Measurements from ENCODE around the gene DACH1. TPM values are rescaled to one million over a fixed set of nuclear protein-coding genes. Genes with fewer than 3 reads are reported as not detected.

The DACH1 gene
- total and polyA plus RNA-seq, 2 donors from 2014 or later = 5.3 to 10.4 TPM

DNA sequence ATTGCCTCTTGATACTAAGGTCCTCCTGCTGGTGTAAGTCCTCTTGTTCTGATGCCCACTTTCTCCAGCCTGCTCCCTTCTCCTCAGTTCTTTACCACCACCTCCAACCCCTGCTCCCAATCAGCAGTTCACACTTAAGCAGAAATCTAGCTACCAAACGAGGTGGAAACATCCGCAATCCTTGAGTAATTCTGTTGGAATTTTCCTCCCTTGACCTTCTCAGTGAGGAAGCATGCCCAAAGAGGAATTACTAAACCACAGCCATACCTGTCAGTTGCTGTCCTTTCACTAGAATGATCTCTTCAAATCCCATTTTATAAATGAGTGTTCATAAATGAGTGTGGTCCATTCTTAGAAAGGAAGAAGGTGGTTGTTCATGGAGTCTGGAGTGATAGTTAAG is 289.9 kb downstream of the DACH1 start:
- no peak overlapping the region for H3K27ac ChIP-seq (ENCODE audit: low read depth in 2 of 2, low read length in 2 of 2)
- DNase-seq (no peak), FAIRE-seq (no peak)
- H3K9ac ChIP-seq (ENCODE audit: low read length in 3 of 3) = no peak overlapping the region
- H3K36me3 ChIP-seq (ENCODE audit: control insufficient read depth in 2 of 3, insufficient read depth in 3 of 3, low read length in 3 of 3) = peaks cover 0 to 3% (median 0%) of the 10 kb centered on the region in 3 donors
- H3K4me3 ChIP-seq (ENCODE audit: low read length in 3 of 3) = no peak overlapping the region
- no peaks in the 10 kb centered on the region for H3K27me3 ChIP-seq (ENCODE audit: control insufficient read depth, insufficient read depth, low read length)
- TF ChIP-seq, protein P1, sequence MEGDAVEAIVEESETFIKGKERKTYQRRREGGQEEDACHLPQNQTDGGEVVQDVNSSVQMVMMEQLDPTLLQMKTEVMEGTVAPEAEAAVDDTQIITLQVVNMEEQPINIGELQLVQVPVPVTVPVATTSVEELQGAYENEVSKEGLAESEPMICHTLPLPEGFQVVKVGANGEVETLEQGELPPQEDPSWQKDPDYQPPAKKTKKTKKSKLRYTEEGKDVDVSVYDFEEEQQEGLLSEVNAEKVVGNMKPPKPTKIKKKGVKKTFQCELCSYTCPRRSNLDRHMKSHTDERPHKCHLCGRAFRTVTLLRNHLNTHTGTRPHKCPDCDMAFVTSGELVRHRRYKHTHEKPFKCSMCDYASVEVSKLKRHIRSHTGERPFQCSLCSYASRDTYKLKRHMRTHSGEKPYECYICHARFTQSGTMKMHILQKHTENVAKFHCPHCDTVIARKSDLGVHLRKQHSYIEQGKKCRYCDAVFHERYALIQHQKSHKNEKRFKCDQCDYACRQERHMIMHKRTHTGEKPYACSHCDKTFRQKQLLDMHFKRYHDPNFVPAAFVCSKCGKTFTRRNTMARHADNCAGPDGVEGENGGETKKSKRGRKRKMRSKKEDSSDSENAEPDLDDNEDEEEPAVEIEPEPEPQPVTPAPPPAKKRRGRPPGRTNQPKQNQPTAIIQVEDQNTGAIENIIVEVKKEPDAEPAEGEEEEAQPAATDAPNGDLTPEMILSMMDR (IDR thresholded peaks at IDR 0.05; ENCODE audit: borderline replicate concordance, extremely low read depth, insufficient read depth) = no peak
- no peaks in the 10 kb centered on the region for H3K9me3 ChIP-seq (ENCODE audit: control insufficient read depth in 2 of 3, insufficient read depth in 1 of 3, low read length in 3 of 3)
- H3K4me1 ChIP-seq (ENCODE audit: control insufficient read depth in 2 of 3, insufficient read depth in 2 of 3, low read depth in 1 of 3, low read length in 3 of 3) = no peaks in the 10 kb centered on the region
- intact Hi-C loops (cut with DNase I) = no loop called here

GRCh38 chr13:71576571-71576970 is 290.4 kb downstream of the DACH1 start:
- H3K27ac ChIP-seq (ENCODE audit: low read depth in 2 of 2, low read length in 2 of 2) = no peak overlapping the region
- no peak for FAIRE-seq
- DNase-seq = no peak
- H3K9ac ChIP-seq (ENCODE audit: low read length in 3 of 3) = no peak overlapping the region
- intact Hi-C loops (cut with DNase I) = no loop called here
- H3K36me3 ChIP-seq (ENCODE audit: control insufficient read depth in 2 of 3, insufficient read depth in 3 of 3, low read length in 3 of 3) = peaks cover 0 to 3% (median 0%) of the 10 kb centered on the region in 3 donors
- no peaks in the 10 kb centered on the region for H3K4me1 ChIP-seq (ENCODE audit: control insufficient read depth in 2 of 3, insufficient read depth in 2 of 3, low read depth in 1 of 3, low read length in 3 of 3)
- no peak overlapping the region for H3K4me3 ChIP-seq (ENCODE audit: low read length in 3 of 3)
- no peaks in the 10 kb centered on the region for H3K27me3 ChIP-seq (ENCODE audit: control insufficient read depth, insufficient read depth, low read length)
- no peaks in the 10 kb centered on the region for H3K9me3 ChIP-seq (ENCODE audit: control insufficient read depth in 2 of 3, insufficient read depth in 1 of 3, low read length in 3 of 3)
- TF ChIP-seq, protein P1 (IDR thresholded peaks at IDR 0.05; ENCODE audit: borderline replicate concordance, extremely low read depth, insufficient read depth) = no peak

- no peak for DNase-seq
- FAIRE-seq = no peak
- Histone ChIP-seq H3K9me3 (ENCODE audit: control insufficient read depth in 2 of 3, insufficient read depth in 1 of 3, low read length in 3 of 3) (no peaks in the 10 kb centered on the region), H3K4me1 (ENCODE audit: control insufficient read depth in 2 of 3, insufficient read depth in 2 of 3, low read depth in 1 of 3, low read length in 3 of 3) (no peaks in the 10 kb centered on the region), H3K4me3 (ENCODE audit: low read length in 3 of 3) (no peak overlapping the region), H3K36me3 (ENCODE audit: control insufficient read depth in 2 of 3, insufficient read depth in 3 of 3, low read length in 3 of 3) (no peaks in the 10 kb centered on the region), H3K27ac (ENCODE audit: low read depth in 2 of 2, low read length in 2 of 2) (no peak overlapping the region), H3K27me3 (ENCODE audit: control insufficient read depth, insufficient read depth, low read length) (no peaks in the 10 kb centered on the region), H3K9ac (ENCODE audit: low read length in 3 of 3) (no peak overlapping the region)
- TF ChIP-seq, protein P1 (IDR thresholded peaks at IDR 0.05; ENCODE audit: borderline replicate concordance, extremely low read depth, insufficient read depth) = no peak
- intact Hi-C loops (cut with DNase I) = no loop called here
Observed at GRCh38 chr13:71546881-71547280, 320.1 kb downstream of the DACH1 start.

- no peaks in the 10 kb centered on the region for H3K9me3 ChIP-seq (ENCODE audit: control insufficient read depth in 2 of 3, insufficient read depth in 1 of 3, low read length in 3 of 3)
- H3K27ac ChIP-seq (ENCODE audit: low read depth in 2 of 2, low read length in 2 of 2) = no peak overlapping the region
- H3K9ac ChIP-seq (ENCODE audit: low read length in 3 of 3) = no peak overlapping the region
- peak in 2 of 5 donors; percentile 15 to 23 for DNase-seq
- no peak overlapping the region for H3K4me3 ChIP-seq (ENCODE audit: low read length in 3 of 3)
- H3K4me1 ChIP-seq (ENCODE audit: control insufficient read depth in 2 of 3, insufficient read depth in 2 of 3, low read depth in 1 of 3, low read length in 3 of 3) = no peaks in the 10 kb centered on the region
- no peaks in the 10 kb centered on the region for H3K27me3 ChIP-seq (ENCODE audit: control insufficient read depth, insufficient read depth, low read length)
- TF ChIP-seq, protein P1 (IDR thresholded peaks at IDR 0.05; ENCODE audit: borderline replicate concordance, extremely low read depth, insufficient read depth) = no peak
- intact Hi-C loops (cut with DNase I) = no loop called here
- no peak for FAIRE-seq
- no peaks in the 10 kb centered on the region for H3K36me3 ChIP-seq (ENCODE audit: control insufficient read depth in 2 of 3, insufficient read depth in 3 of 3, low read length in 3 of 3)
Observed at GRCh38 chr13:71540098-71540497, 326.9 kb downstream of the DACH1 start.
